Naive thymus-derived CD4-positive, alpha-beta T cell (primary cell): ENCODE results near the gene PSD. TPM values are rescaled to one million over a fixed set of nuclear protein-coding genes. Genes with fewer than 3 reads are reported as not detected.
A peak's percentile ranks its signal among the peaks of the same experiment; 100 is the strongest.

ENCODE experiments used
- ATAC-seq: fragments of 150-1000 bp; cut with Tn5 transposase; 2 replicates; pipeline ENCODE4 v1.10.0; 2021; ENCODE audit warnings: mild to moderate bottlenecking, moderate library complexity
- CTCF ChIA-PET: fragments of 350-600 bp; sonication (Branson Sonifier 250); formaldehyde crosslinking; loops from one replicate; lab custom pipeline; 2021; ENCODE audit warnings: antibody characterized with exemption; lab: Charles Lee
- POLR2A ChIA-PET: fragments of 350-600 bp; sonication (Branson Sonifier 250); formaldehyde crosslinking; loops from one replicate; lab custom pipeline; 2021; ENCODE audit warnings: antibody characterized with exemption, inconsistent platforms; lab: Charles Lee
- DNase-seq, 9 donors: peaks; one replicate each; pipeline versions ENCODE4 v3.0.0 to v3.0.0-alpha.2; 2020 to 2022; ENCODE audit warnings: mixed read lengths in 1 of 9
- H3K27ac ChIP-seq: one replicate; pipeline ENCODE4 v1.7.0; 2013; ENCODE audit warnings: mild to moderate bottlenecking, low read depth, low read length, moderate library complexity
- H3K27me3 ChIP-seq, 2 donors: one replicate each; pipeline ENCODE4 v1.7.0; 2013; ENCODE audit warnings: low read length in 2 of 2, mild to moderate bottlenecking in 2 of 2, moderate library complexity in 2 of 2; ENCODE audit not compliant: control insufficient read depth in 2 of 2, insufficient read depth in 2 of 2
- H3K36me3 ChIP-seq, 3 experiments: 1 replicate in 2 of 3; 2 replicates in 1 of 3; pipeline ENCODE4 v1.7.0; 2013; ENCODE audit warnings: low read length in 3 of 3, mild to moderate bottlenecking in 3 of 3, moderate library complexity in 1 of 3; ENCODE audit not compliant: insufficient read depth in 3 of 3, control insufficient read depth in 2 of 3
- H3K4me1 ChIP-seq, 2 donors: one replicate each; pipeline ENCODE4 v1.7.0; 2013; ENCODE audit warnings: low read length in 2 of 2, mild to moderate bottlenecking in 2 of 2, moderate library complexity in 1 of 2; ENCODE audit not compliant: control insufficient read depth in 2 of 2, insufficient read depth in 2 of 2
- H3K4me3 ChIP-seq: 2 replicates; pipeline ENCODE4 v1.7.0; 2013; ENCODE audit warnings: mild to moderate bottlenecking, low read length
- H3K9me3 ChIP-seq, 3 experiments: 1 replicate in 2 of 3; 2 replicates in 1 of 3; pipeline ENCODE4 v1.7.0; 2013; ENCODE audit warnings: low read length in 3 of 3; ENCODE audit not compliant: control insufficient read depth in 2 of 3
- H3K27ac Mint-ChIP-seq, 9 donors: one replicate each; pipeline ENCODE4 v1.8.0; 2020 to 2022; ENCODE audit warnings: mixed read lengths in 9 of 9, mild to moderate bottlenecking in 8 of 9, moderate library complexity in 5 of 9, inconsistent platforms in 2 of 9
- H3K27me3 Mint-ChIP-seq, 5 donors: one replicate each; pipeline ENCODE4 v1.8.0; 2021 to 2022; ENCODE audit warnings: mixed read lengths in 5 of 5, mild to moderate bottlenecking in 1 of 5
- H3K36me3 Mint-ChIP-seq, 5 donors: one replicate each; pipeline ENCODE4 v1.8.0; 2020 to 2022; ENCODE audit warnings: mixed read lengths in 5 of 5, mild to moderate bottlenecking in 3 of 5, inconsistent platforms in 1 of 5
- H3K4me1 Mint-ChIP-seq, 7 donors: one replicate each; pipeline ENCODE4 v1.8.0; 2020 to 2022; ENCODE audit warnings: mixed read lengths in 7 of 7, mild to moderate bottlenecking in 3 of 7, inconsistent platforms in 1 of 7
- H3K4me3 Mint-ChIP-seq, 10 donors: one replicate each; pipeline ENCODE4 v1.8.0; 2020 to 2022; ENCODE audit warnings: mild to moderate bottlenecking in 10 of 10, mixed read lengths in 10 of 10, moderate library complexity in 6 of 10, inconsistent platforms in 2 of 10
- H3K9me3 Mint-ChIP-seq, 11 donors: one replicate each; pipeline ENCODE4 v1.8.0; 2020 to 2022; ENCODE audit warnings: mixed read lengths in 11 of 11, mild to moderate bottlenecking in 4 of 11, inconsistent platforms in 1 of 11, moderate library complexity in 1 of 11
- intact Hi-C, 2 donors: fragments of 100-400 bp; cut with micrococcal nuclease; formaldehyde crosslinking; loops; one replicate each; pipeline ENCODE4 v1.15.1; 2023
- polyA plus RNA-seq, 2 donors: library from polyadenylated mRNA; unstranded; fragments of 300-500 nt; fragmentation: Illumina TruSeq; gene quantifications; one replicate each; pipeline ENCODE4 v1.2.3, GENCODE V29; 2021
- total RNA-seq, 6 experiments: library from RNA in 5 of 6; stranded (reverse) in 5 of 6; gene quantifications; 1 replicate in 5 of 6; 2 replicates in 1 of 6; pipeline ENCODE4 v1.2.3 and lab custom pipeline; 2021 to 2026

PSD gene
- total and polyA plus RNA-seq, 7 experiments from 2014 or later: 3.5 to 16.9 (median 8.2) TPM

- no peaks in the 10 kb centered on the region for H3K27me3 Mint-ChIP-seq
- Histone ChIP-seq H3K9me3 (no peaks in the 10 kb centered on the region), H3K27me3 (no peaks in the 10 kb centered on the region), H3K27ac (peak overlapping the region; percentile 93), H3K4me1 (peaks cover 25 to 30% of the 10 kb centered on the region in 2 donors), H3K36me3 (peaks cover 0 to 52% (median 9%) of the 10 kb centered on the region in 3 experiments), H3K4me3 (no peak overlapping the region)
- ATAC-seq (no peak), DNase-seq (peak in 1 of 9 donors; percentile 25)
- CTCF ChIA-PET: interaction anchor here (0.7 to 6.0 kb wide), 20 partner anchors 8 to 1269 kb away, joined by 3 to 40 read pairs (median 4); partner anchors contain the start of gene FBXL15
- H3K4me3 Mint-ChIP-seq: peak overlapping the region; percentile 62 to 99 (median 73)
- peak overlapping the region; percentile 70 to 100 (median 88) for H3K27ac Mint-ChIP-seq
- peaks cover 0 to 42% (median 4%) of the 10 kb centered on the region in 5 donors for H3K36me3 Mint-ChIP-seq
- H3K4me1 Mint-ChIP-seq: peaks cover 20 to 46% (median 39%) of the 10 kb centered on the region in 7 donors
- intact Hi-C loops: loop anchor here (1.0 to 10.0 kb wide), 9 partner anchors 11 to 1726 kb away; partner anchors contain the start of genes ACTR1A (in 1 of the 2), ARL3 (in 1 of the 2), SFR1 (in 1 of the 2) and SFXN2 (in 1 of the 2)
- H3K9me3 Mint-ChIP-seq: no peaks in the 10 kb centered on the region
- POLR2A ChIA-PET: interaction anchor here (0.6 to 9.0 kb wide), 10 partner anchors 9 to 276 kb away, joined by 3 to 90 read pairs (median 6); partner anchors contain the start of genes ACTR1A, C10orf95, CUEDC2 and FBXL15
Observed at GRCh38 chr10:102398172-102399020, 20.2 kb downstream of the PSD start.

- Histone ChIP-seq H3K4me3 (no peak overlapping the region), H3K4me1 (peaks cover 25 to 31% of the 10 kb centered on the region in 2 donors), H3K27me3 (no peaks in the 10 kb centered on the region), H3K9me3 (no peaks in the 10 kb centered on the region), H3K36me3 (peaks cover 0 to 51% (median 9%) of the 10 kb centered on the region in 3 experiments), H3K27ac (peak overlapping the region; percentile 100)
- intact Hi-C loops: loop anchor here (10.0 kb wide), 3 partner anchors 317 to 1727 kb away; partner anchors contain the start of genes ARL3 (in 1 of the 2), SFR1 (in 1 of the 2), SFXN2 (in 1 of the 2) and TAF5 (in 1 of the 2)
- POLR2A ChIA-PET: interaction anchor here (0.6 to 9.0 kb wide), 12 partner anchors 10 to 277 kb away, joined by 3 to 90 read pairs (median 4); partner anchors contain the start of genes C10orf95, CUEDC2 and FBXL15
- no peaks in the 10 kb centered on the region for H3K27me3 Mint-ChIP-seq
- no peaks in the 10 kb centered on the region for H3K9me3 Mint-ChIP-seq
- H3K4me1 Mint-ChIP-seq: peaks cover 20 to 52% (median 46%) of the 10 kb centered on the region in 7 donors
- H3K36me3 Mint-ChIP-seq: peaks cover 0 to 42% (median 4%) of the 10 kb centered on the region in 5 donors
- CTCF ChIA-PET: interaction anchor here (0.7 to 6.0 kb wide), 12 partner anchors 9 to 260 kb away, joined by 3 to 40 read pairs (median 4); partner anchors contain the start of gene FBXL15
- DNase-seq (no peak), ATAC-seq (no peak)
- H3K4me3 Mint-ChIP-seq: peak overlapping the region; percentile 91 to 99 (median 96)
- peak overlapping the region; percentile 94 to 100 (median 100) for H3K27ac Mint-ChIP-seq
Observed at GRCh38 chr10:102397222-102398171, 21.1 kb downstream of the PSD start.

- peaks cover 20 to 52% (median 46%) of the 10 kb centered on the region in 7 donors for H3K4me1 Mint-ChIP-seq
- no peaks in the 10 kb centered on the region for H3K27me3 Mint-ChIP-seq
- peak overlapping the region; percentile 91 to 99 (median 96) for H3K4me3 Mint-ChIP-seq
- peak overlapping the region; percentile 94 to 100 (median 100) for H3K27ac Mint-ChIP-seq
- no peaks in the 10 kb centered on the region for H3K9me3 Mint-ChIP-seq
- Histone ChIP-seq H3K4me3 (peak overlapping the region; percentile 78), H3K9me3 (no peaks in the 10 kb centered on the region), H3K27ac (peak overlapping the region; percentile 100), H3K4me1 (peaks cover 25 to 31% of the 10 kb centered on the region in 2 donors), H3K27me3 (no peaks in the 10 kb centered on the region), H3K36me3 (peaks cover 0 to 43% (median 9%) of the 10 kb centered on the region in 3 experiments)
- peaks cover 0 to 42% (median 4%) of the 10 kb centered on the region in 5 donors for H3K36me3 Mint-ChIP-seq
- intact Hi-C loops: loop anchor here (10.0 kb wide), 3 partner anchors 318 to 1728 kb away; partner anchors contain the start of genes ARL3 (in 1 of the 2), SFR1 (in 1 of the 2), SFXN2 (in 1 of the 2) and TAF5 (in 1 of the 2)
- POLR2A ChIA-PET: interaction anchor here (0.6 to 9.0 kb wide), 12 partner anchors 8 to 278 kb away, joined by 3 to 90 read pairs (median 4); partner anchors contain the start of genes C10orf95, CUEDC2 and FBXL15
- DNase-seq (no peak), ATAC-seq (no peak)
- CTCF ChIA-PET: interaction anchor here (0.7 to 6.0 kb wide), 6 partner anchors 10 to 167 kb away, joined by 3 to 40 read pairs (median 4); partner anchors contain the start of gene FBXL15
Observed at GRCh38 chr10:102396730-102397151, 21.8 kb downstream of the PSD start.

DNA sequence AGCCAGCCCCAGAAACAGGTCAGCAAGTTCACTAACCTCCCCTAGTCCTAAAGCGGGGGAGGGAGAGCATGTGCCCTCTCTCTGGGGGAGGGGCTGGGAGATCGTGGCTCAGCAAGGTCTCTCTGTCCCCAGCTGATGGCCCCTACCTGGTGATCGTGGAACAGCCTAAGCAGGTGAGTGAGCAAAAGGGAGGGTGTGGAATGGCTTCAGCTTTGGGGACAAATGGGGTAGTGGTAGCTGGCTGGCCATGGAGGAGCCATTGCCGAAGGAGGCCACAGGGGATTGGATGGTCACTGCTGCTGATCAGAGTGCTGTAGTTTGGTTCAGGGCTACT lies 22.3 kb downstream of the PSD start:
- H3K36me3 ChIP-seq: peaks cover 0 to 39% (median 9%) of the 10 kb centered on the region in 3 experiments
- intact Hi-C loops: loop anchor here (10.0 kb wide), 3 partner anchors 319 to 1729 kb away; partner anchors contain the start of genes ARL3 (in 1 of the 2), SFR1 (in 1 of the 2), SFXN2 (in 1 of the 2) and TAF5 (in 1 of the 2)

More for the DNA sequence above, 22.3 kb downstream of the PSD start:
- peak overlapping the region; percentile 78 for H3K4me3 ChIP-seq
- H3K9me3 ChIP-seq: no peaks in the 10 kb centered on the region
- POLR2A ChIA-PET: interaction anchor here (0.6 to 9.0 kb wide), 11 partner anchors 8 to 279 kb away, joined by 3 to 90 read pairs (median 3); partner anchors contain the start of genes C10orf95, CUEDC2, FBXL15 and TRIM8
- no peaks in the 10 kb centered on the region for H3K27me3 Mint-ChIP-seq
- H3K27ac Mint-ChIP-seq: peak overlapping the region; percentile 94 to 100 (median 100)
- ATAC-seq: no peak
- no peaks in the 10 kb centered on the region for H3K27me3 ChIP-seq
- peaks cover 20 to 52% (median 46%) of the 10 kb centered on the region in 7 donors for H3K4me1 Mint-ChIP-seq
- DNase-seq: peak in 1 of 9 donors; percentile 38
- CTCF ChIA-PET: interaction anchor here (1.4 to 6.0 kb wide), 3 partner anchors 26 to 83 kb away, joined by 4 to 40 read pairs (median 4); partner anchors contain the start of gene FBXL15
- no peaks in the 10 kb centered on the region for H3K9me3 Mint-ChIP-seq
- peaks cover 0 to 41% (median 4%) of the 10 kb centered on the region in 5 donors for H3K36me3 Mint-ChIP-seq
- peaks cover 25 to 31% of the 10 kb centered on the region in 2 donors for H3K4me1 ChIP-seq
- peak overlapping the region; percentile 91 to 99 (median 96) for H3K4me3 Mint-ChIP-seq
- H3K27ac ChIP-seq: peak overlapping the region; percentile 100
